Measurements from ENCODE around the gene IRGM.
"Not testable (repeated sequence)": the region's sequence is repeated elsewhere in the genome, so short reads cannot be mapped to it uniquely, and the experiment has no call there.

Gene IRGM

GRCh38 chr5:150846308-150846653 is at the start of gene IRGM:
Gene IRGM (plus strand): TSS chr5:150846521. CDS start chr5:150848124, 1,603 bp downstream.
- DNase-seq = not testable (repeated sequence)

GRCh38 chr5:150797384-150797783 is 48.9 kb upstream of the IRGM start:
- DNase-seq = no peak

- no peak for DNase-seq
Measured at GRCh38 chr5:150801117-150801927, 45.0 kb upstream of the IRGM start.

- DNase-seq = no peak
Measured at GRCh38 chr5:150804388-150804787, 41.9 kb upstream of the IRGM start.

- DNase-seq = no peak
Measured at GRCh38 chr5:150809363-150809762, 37.0 kb upstream of the IRGM start.

- DNase-seq = no peak
Measured at GRCh38 chr5:150815010-150815409, 31.3 kb upstream of the IRGM start.

GRCh38 chr5:150816946-150817345 is 29.4 kb upstream of the IRGM start:
- no peak for DNase-seq

- DNase-seq = no peak
Measured at GRCh38 chr5:150829744-150830143, 16.6 kb upstream of the IRGM start.

- not testable (repeated sequence) for DNase-seq
Measured at GRCh38 chr5:150831821-150832220, 14.5 kb upstream of the IRGM start.

- DNase-seq = no peak
Measured at GRCh38 chr5:150836064-150836463, 10.3 kb upstream of the IRGM start.

- DNase-seq = no peak
Measured at GRCh38 chr5:150836703-150837102, 9.6 kb upstream of the IRGM start.

- DNase-seq = not testable (repeated sequence)
Measured at GRCh38 chr5:150845185-150845859, 999 bp upstream of the IRGM start.

- DNase-seq = peak; percentile 66
Measured at GRCh38 chr5:150846654-150847333, 473 bp downstream of the IRGM start.

GRCh38 chr5:150847334-150847695 is 994 bp downstream of the IRGM start:
- DNase-seq = no peak

- no peak for DNase-seq
Measured at GRCh38 chr5:150848271-150848670, 1.9 kb downstream of the IRGM start.

- DNase-seq = no peak
Measured at GRCh38 chr5:150851039-150851438, 4.7 kb downstream of the IRGM start.

GRCh38 chr5:150853561-150853960 is 7.2 kb downstream of the IRGM start:
- DNase-seq = no peak

GRCh38 chr5:150856700-150857099 is 10.4 kb downstream of the IRGM start:
- not testable (repeated sequence) for DNase-seq

GRCh38 chr5:150860246-150860821 is 14.0 kb downstream of the IRGM start:
- no peak for DNase-seq

GRCh38 chr5:150862070-150862469 is 15.7 kb downstream of the IRGM start:
- DNase-seq = no peak

GRCh38 chr5:150879358-150879757 is 33.0 kb downstream of the IRGM start:
- DNase-seq = no peak

- no peak for DNase-seq
Measured at GRCh38 chr5:150895431-150896428, 49.4 kb downstream of the IRGM start.

Measured in femur (tissue), 1 donor.